Endothelial cell of umbilical vein (primary cell): ENCODE data around the gene RRH. TPM values are rescaled to one million over a fixed set of nuclear protein-coding genes. Genes with fewer than 3 reads are reported as not detected.

Experiments
- BruUV-seq: library from RNA; stranded (reverse); fragments of 400-500 nt; replicated peaks from 2 replicates; lab custom pipeline; 2021; lab: Mats Ljungman, UMichigan
- CTCF ChIA-PET: fragments of 300-600, 350-600 bp; sonication (Branson Sonifier 250); formaldehyde crosslinking; loops from one replicate; lab custom pipeline; 2021; ENCODE audit warnings: antibody characterized with exemption, inconsistent platforms; lab: Charles Lee
- POLR2A ChIA-PET: fragments of 300-600, 350-600 bp; sonication (Branson Sonifier 250); formaldehyde crosslinking; loops from one replicate; lab custom pipeline; 2021; ENCODE audit warnings: antibody characterized with exemption, inconsistent platforms; lab: Charles Lee
- DNase-seq: peaks from one replicate; pipeline ENCODE4 v3.0.0-alpha.2; 2011; ENCODE audit warnings: low read depth, low spot score
- FAIRE-seq: peaks from 2 replicates; lab custom pipeline; 2011; peaks lifted over from hg19 to GRCh38; lab: Jason Lieb, UNC
- H2AFZ ChIP-seq: 2 replicates; pipeline ENCODE4 v1.6.0; 2012; ENCODE audit warnings: low read depth, low read length, control low read depth, inconsistent platforms
- H3K27ac ChIP-seq: 2 replicates; pipeline ENCODE4 v1.5.1; 2011; ENCODE audit warnings: low read depth, mild to moderate bottlenecking, control low read depth, low read length, moderate library complexity; ENCODE audit not compliant: insufficient read depth
- H3K27me3 ChIP-seq, 2 experiments: 2 replicates each; pipeline versions ENCODE4 v1.6.0 to v1.6.1; 2011; ENCODE audit warnings: low read length in 2 of 2, mixed read lengths in 1 of 2; ENCODE audit not compliant: control insufficient read depth in 2 of 2, insufficient read depth in 2 of 2
- H3K36me3 ChIP-seq, 2 experiments: 2 replicates in 1 of 2; 3 replicates in 1 of 2; pipeline ENCODE4 v1.5.1; 2011; ENCODE audit warnings: low read length in 2 of 2, mild to moderate bottlenecking in 1 of 2, moderate library complexity in 1 of 2; ENCODE audit not compliant: control insufficient read depth in 2 of 2, insufficient read depth in 2 of 2; ENCODE audit errors: extremely low read depth in 1 of 2
- H3K4me1 ChIP-seq: 3 replicates; pipeline ENCODE4 v1.5.1; 2011; ENCODE audit warnings: mild to moderate bottlenecking, low read length; ENCODE audit not compliant: control insufficient read depth, insufficient read depth; ENCODE audit errors: extremely low read depth
- H3K4me2 ChIP-seq: 2 replicates; pipeline ENCODE4 v1.6.1; 2011; ENCODE audit warnings: low read length, control low read depth, mixed read lengths; ENCODE audit not compliant: insufficient read depth
- H3K4me3 ChIP-seq, 3 experiments: fragments of 200-600 bp in 1 of 3; sonication (generic), shearing (Covaris generic) in 1 of 3; replicated peaks in 1 of 3; 2 replicates each; pipeline ENCODE4 v1.5.1; 2011 to 2016; ENCODE audit warnings: control low read depth in 3 of 3, low read length in 3 of 3, mild to moderate bottlenecking in 2 of 3, inconsistent platforms in 1 of 3, low read depth in 1 of 3, moderate library complexity in 1 of 3; ENCODE audit not compliant: insufficient read depth in 1 of 3
- H3K79me2 ChIP-seq: 2 replicates; pipeline ENCODE4 v1.6.0; 2012; ENCODE audit warnings: low read length, inconsistent platforms; ENCODE audit not compliant: control insufficient read depth, insufficient read depth
- H3K9ac ChIP-seq: replicated peaks from 2 replicates; pipeline ENCODE3; 2011; ENCODE audit warnings: low read length, control low read depth; ENCODE audit not compliant: insufficient read depth; ENCODE audit errors: extremely low read depth
- H3K9me1 ChIP-seq: replicated peaks from 3 replicates; pipeline ENCODE4 v1.6.0; 2011; ENCODE audit warnings: mild to moderate bottlenecking, low read length; ENCODE audit not compliant: control insufficient read depth, insufficient read depth; ENCODE audit errors: extremely low read depth
- H3K9me3 ChIP-seq: replicated peaks from 2 replicates; pipeline ENCODE4 v1.5.1; 2012; ENCODE audit warnings: low read length, inconsistent platforms; ENCODE audit not compliant: control insufficient read depth, insufficient read depth
- H4K20me1 ChIP-seq: replicated peaks from 2 replicates; pipeline ENCODE3; 2011; ENCODE audit warnings: mild to moderate bottlenecking, low read length; ENCODE audit not compliant: control insufficient read depth, insufficient read depth; ENCODE audit errors: extremely low read depth
- EZH2 ChIP-seq: IDR thresholded peaks from 2 replicates; pipeline ENCODE4 v1.6.1; 2012; ENCODE audit warnings: borderline replicate concordance, low read depth, mild to moderate bottlenecking, moderate library complexity, low read length, inconsistent platforms; ENCODE audit not compliant: severe bottlenecking
- FOS ChIP-seq: IDR thresholded peaks from 2 replicates; pipeline ENCODE4 v1.6.1; 2011; ENCODE audit warnings: mild to moderate bottlenecking, low read length, moderate library complexity, borderline replicate concordance; ENCODE audit not compliant: insufficient read depth
- GATA2 ChIP-seq: IDR thresholded peaks from 2 replicates; pipeline ENCODE4 v1.7.0; 2011; ENCODE audit warnings: low read depth, mild to moderate bottlenecking, moderate library complexity, mixed read lengths, low read length; ENCODE audit not compliant: insufficient read length, insufficient read depth
- JUN ChIP-seq: IDR thresholded peaks from 2 replicates; pipeline ENCODE4 v1.6.1; 2011; ENCODE audit warnings: borderline replicate concordance, low read depth; ENCODE audit not compliant: insufficient read length, insufficient read depth
- MYC ChIP-seq: IDR thresholded peaks from one replicate; pipeline ENCODE4 v1.6.1; 2011; ENCODE audit warnings: mild to moderate bottlenecking, low read depth, low read length
- POLR2A ChIP-seq: IDR thresholded peaks from 2 replicates; pipeline ENCODE4 v1.6.1; 2012; ENCODE audit warnings: low read depth, mild to moderate bottlenecking, control low read depth, low read length
- POLR2AphosphoS5 ChIP-seq: IDR thresholded peaks from 2 replicates; pipeline ENCODE4 v1.6.1; 2012; ENCODE audit warnings: low read depth, mild to moderate bottlenecking, control low read depth, low read length, moderate library complexity; ENCODE audit not compliant: insufficient read depth
- dilution Hi-C: fragments of 300-500 bp; cut with MboI; formaldehyde crosslinking; loops from one replicate; pipeline ENCODE4 v1.15.0; 2019; ENCODE audit warnings: low sequenced_read_pairs; ENCODE audit not compliant: extremely low pct_ligation_motif_present
- intact Hi-C: fragments of 100-400 bp; cut with micrococcal nuclease; formaldehyde crosslinking; loops from one replicate; pipeline ENCODE4 v1.10.0; 2022
- polyA plus RNA-seq, 4 experiments: library from polyadenylated mRNA; depleted of rRNA in 3 of 4; stranded (reverse) in 3 of 4; unstranded in 1 of 4; fragments of >200 nt; gene quantifications; 2 replicates each; pipeline versions ENCODE4 v1.2.1 to v1.2.3, GENCODE V29; 2011 to 2012; ENCODE audit warnings: missing spikeins in 1 of 4
- total RNA-seq: library from RNA; stranded (reverse); gene quantifications from 2 replicates; pipeline ENCODE4 v1.2.3, GENCODE V29; 2021
- TF ChIP-seq, protein P1 (sequence below): IDR thresholded peaks from 2 replicates; pipeline ENCODE4 v1.6.1; 2011; ENCODE audit not compliant: insufficient read depth, insufficient read length

Gene RRH
- total and polyA plus RNA-seq, 2 donors (not counting 3 experiments of a cell fraction or from before 2014, with no cell fraction given), result 0.11 to 0.31 TPM

DNA sequence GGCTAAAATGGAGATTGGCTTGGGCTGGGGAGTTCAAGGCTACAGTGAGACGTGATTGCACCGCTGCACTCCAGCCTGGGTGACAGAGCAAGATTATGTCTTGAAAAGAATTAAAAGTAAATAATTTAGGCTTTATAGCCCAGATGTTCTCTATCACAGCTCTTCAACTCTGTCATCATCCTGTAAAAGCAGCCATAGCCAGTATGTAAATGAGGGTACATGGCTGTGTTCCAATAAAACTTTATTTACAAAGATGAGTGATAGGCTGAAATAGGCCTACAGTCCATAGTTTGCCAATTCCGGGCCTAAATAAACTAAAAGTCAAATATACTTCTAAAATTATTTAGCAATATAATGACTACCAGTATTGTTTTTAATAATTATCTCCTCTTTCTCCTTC lies 9.2 kb downstream of the RRH start:
- Histone ChIP-seq H3K4me3 (no peak overlapping the region), H3K4me1 (no peaks in the 10 kb centered on the region), H3K9me3 (no peaks in the 10 kb centered on the region), H3K27ac (no peak overlapping the region), H3K4me2 (no peak overlapping the region), H4K20me1 (no peaks in the 10 kb centered on the region), H3K27me3 (no peaks in the 10 kb centered on the region), H3K9ac (no peak overlapping the region), H3K9me1 (no peaks in the 10 kb centered on the region), H3K36me3 (no peaks in the 10 kb centered on the region), H3K79me2 (no peaks in the 10 kb centered on the region), H2AFZ (no peak overlapping the region)
- dilution Hi-C loops (no loop called here), intact Hi-C loops (no loop called here)
- DNase-seq (no peak), FAIRE-seq (no peak)
- TF ChIP-seq JUN, result no peak
- no peak for TF ChIP-seq POLR2AphosphoS5
- no peak for TF ChIP-seq POLR2A
- TF ChIP-seq GATA2, result no peak
- TF ChIP-seq EZH2, result no peak
- TF ChIP-seq FOS, result no peak
- no peak for TF ChIP-seq MYC
- TF ChIP-seq, protein P1, sequence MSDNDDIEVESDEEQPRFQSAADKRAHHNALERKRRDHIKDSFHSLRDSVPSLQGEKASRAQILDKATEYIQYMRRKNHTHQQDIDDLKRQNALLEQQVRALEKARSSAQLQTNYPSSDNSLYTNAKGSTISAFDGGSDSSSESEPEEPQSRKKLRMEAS, result no peak
- BruUV-seq, result no TSS peak
- CTCF ChIA-PET, result interaction anchor here (1.4 kb wide), 1 partner anchor 8 kb away, joined by 4 read pairs; no protein-coding TSS in a partner anchor
- POLR2A ChIA-PET, result no interaction called here
